Memory B cell (primary cell): Measurements from ENCODE around the gene ACBD6.

Source experiments
- ATAC-seq: fragments of 150-1000 bp; cut with Tn5 transposase; 2 replicates; pipeline ENCODE4 v1.10.0; 2021; ENCODE audit warnings: low read depth, mild to moderate bottlenecking, moderate library complexity
- DNase-seq, 2 donors: peaks; one replicate each; pipeline ENCODE4 v3.0.0; 2022; ENCODE audit warnings: low spot score in 2 of 2
- H3K27ac Mint-ChIP-seq: one replicate; pipeline ENCODE4 v1.8.0; 2022; ENCODE audit warnings: mild to moderate bottlenecking, moderate library complexity, mixed read lengths
- H3K27me3 Mint-ChIP-seq: one replicate; pipeline ENCODE4 v1.8.0; 2022; ENCODE audit warnings: mixed read lengths
- H3K36me3 Mint-ChIP-seq: one replicate; pipeline ENCODE4 v1.8.0; 2022; ENCODE audit warnings: mild to moderate bottlenecking, mixed read lengths
- H3K4me1 Mint-ChIP-seq: one replicate; pipeline ENCODE4 v1.8.0; 2022; ENCODE audit warnings: mixed read lengths
- H3K4me3 Mint-ChIP-seq: one replicate; pipeline ENCODE4 v1.8.0; 2022; ENCODE audit warnings: mild to moderate bottlenecking, moderate library complexity, mixed read lengths
- H3K9me3 Mint-ChIP-seq: one replicate; pipeline ENCODE4 v1.8.0; 2022; ENCODE audit warnings: mixed read lengths

The ACBD6 gene

GRCh38 chr1:180286417-180286816, 216.0 kb downstream of the ACBD6 start:
- H3K27ac Mint-ChIP-seq = no peak overlapping the region
- H3K4me3 Mint-ChIP-seq = no peak overlapping the region
- no peaks in the 10 kb centered on the region for H3K9me3 Mint-ChIP-seq
- H3K27me3 Mint-ChIP-seq = no peaks in the 10 kb centered on the region
- ATAC-seq (no peak), DNase-seq (no peak)
- H3K4me1 Mint-ChIP-seq = peaks cover 2% of the 10 kb centered on the region
- peaks cover 22% of the 10 kb centered on the region for H3K36me3 Mint-ChIP-seq

GRCh38 chr1:180283098-180283497, 219.3 kb downstream of the ACBD6 start:
- no peaks in the 10 kb centered on the region for H3K27me3 Mint-ChIP-seq
- H3K4me1 Mint-ChIP-seq = peaks cover 6% of the 10 kb centered on the region
- no peaks in the 10 kb centered on the region for H3K9me3 Mint-ChIP-seq
- DNase-seq (no peak), ATAC-seq (no peak)
- no peak overlapping the region for H3K27ac Mint-ChIP-seq
- H3K4me3 Mint-ChIP-seq = no peak overlapping the region
- H3K36me3 Mint-ChIP-seq = peaks cover 27% of the 10 kb centered on the region

- peaks cover 23% of the 10 kb centered on the region for H3K36me3 Mint-ChIP-seq
- DNase-seq (no peak), ATAC-seq (no peak)
- no peaks in the 10 kb centered on the region for H3K27me3 Mint-ChIP-seq
- no peak overlapping the region for H3K4me3 Mint-ChIP-seq
- no peaks in the 10 kb centered on the region for H3K9me3 Mint-ChIP-seq
- H3K4me1 Mint-ChIP-seq = peaks cover 6% of the 10 kb centered on the region
- no peak overlapping the region for H3K27ac Mint-ChIP-seq
Observed at GRCh38 chr1:180282401-180283044, 219.9 kb downstream of the ACBD6 start.

- Mint-ChIP-seq H3K9me3 (no peaks in the 10 kb centered on the region), H3K36me3 (peaks cover 23% of the 10 kb centered on the region), H3K4me3 (no peak overlapping the region), H3K27me3 (no peaks in the 10 kb centered on the region), H3K4me1 (peaks cover 6% of the 10 kb centered on the region), H3K27ac (no peak overlapping the region)
- DNase-seq = no peak
- ATAC-seq = no peak
Observed at GRCh38 chr1:180281490-180281889, 220.9 kb downstream of the ACBD6 start.

GRCh38 chr1:180280617-180281016, 221.8 kb downstream of the ACBD6 start:
- Mint-ChIP-seq H3K9me3 (no peaks in the 10 kb centered on the region), H3K27me3 (no peaks in the 10 kb centered on the region), H3K27ac (no peak overlapping the region), H3K4me1 (peaks cover 6% of the 10 kb centered on the region), H3K36me3 (peaks cover 25% of the 10 kb centered on the region), H3K4me3 (no peak overlapping the region)
- ATAC-seq (no peak), DNase-seq (no peak)

- Mint-ChIP-seq H3K9me3 (no peaks in the 10 kb centered on the region), H3K27ac (no peak overlapping the region), H3K4me1 (peaks cover 6% of the 10 kb centered on the region), H3K27me3 (no peaks in the 10 kb centered on the region), H3K36me3 (peaks cover 22% of the 10 kb centered on the region), H3K4me3 (no peak overlapping the region)
- ATAC-seq (no peak), DNase-seq (no peak)
Observed at GRCh38 chr1:180279651-180280050, 222.7 kb downstream of the ACBD6 start.

GRCh38 chr1:180278596-180279395, 223.6 kb downstream of the ACBD6 start:
- H3K9me3 Mint-ChIP-seq = no peaks in the 10 kb centered on the region
- ATAC-seq (no peak), DNase-seq (no peak)
- H3K4me3 Mint-ChIP-seq = no peak overlapping the region
- H3K36me3 Mint-ChIP-seq = peaks cover 19% of the 10 kb centered on the region
- H3K27me3 Mint-ChIP-seq = no peaks in the 10 kb centered on the region
- peaks cover 6% of the 10 kb centered on the region for H3K4me1 Mint-ChIP-seq
- H3K27ac Mint-ChIP-seq = no peak overlapping the region

GRCh38 chr1:180278194-180278515, 224.2 kb downstream of the ACBD6 start:
- no peak for ATAC-seq
- Mint-ChIP-seq H3K9me3 (no peaks in the 10 kb centered on the region), H3K27ac (no peak overlapping the region), H3K27me3 (no peaks in the 10 kb centered on the region), H3K36me3 (peaks cover 17% of the 10 kb centered on the region), H3K4me3 (no peak overlapping the region), H3K4me1 (peaks cover 4% of the 10 kb centered on the region)
- no peak for DNase-seq

- Mint-ChIP-seq H3K27ac (no peak overlapping the region), H3K27me3 (no peaks in the 10 kb centered on the region), H3K4me1 (peaks cover 4% of the 10 kb centered on the region), H3K4me3 (no peak overlapping the region), H3K36me3 (peaks cover 16% of the 10 kb centered on the region), H3K9me3 (no peaks in the 10 kb centered on the region)
- DNase-seq (no peak), ATAC-seq (no peak)
Observed at GRCh38 chr1:180277476-180278193, 224.7 kb downstream of the ACBD6 start.

- Mint-ChIP-seq H3K4me1 (peaks cover 6% of the 10 kb centered on the region), H3K9me3 (no peaks in the 10 kb centered on the region), H3K27ac (no peak overlapping the region), H3K36me3 (peaks cover 11% of the 10 kb centered on the region), H3K4me3 (no peak overlapping the region), H3K27me3 (no peaks in the 10 kb centered on the region)
- DNase-seq = no peak
- ATAC-seq = no peak
Observed at GRCh38 chr1:180275726-180276125, 226.7 kb downstream of the ACBD6 start.

GRCh38 chr1:180274221-180274620, 228.2 kb downstream of the ACBD6 start:
- Mint-ChIP-seq H3K36me3 (peaks cover 6% of the 10 kb centered on the region), H3K4me1 (peaks cover 3% of the 10 kb centered on the region)
- ATAC-seq = no peak

GRCh38 chr1:180273066-180273465, 229.3 kb downstream of the ACBD6 start:
- Mint-ChIP-seq H3K4me1 (peaks cover 3% of the 10 kb centered on the region), H3K9me3 (no peaks in the 10 kb centered on the region), H3K4me3 (no peak overlapping the region)

More at GRCh38 chr1:180274221-180274620, 228.2 kb downstream of the ACBD6 start:
- DNase-seq = no peak
- no peaks in the 10 kb centered on the region for H3K9me3 Mint-ChIP-seq
- no peaks in the 10 kb centered on the region for H3K27me3 Mint-ChIP-seq
- no peak overlapping the region for H3K27ac Mint-ChIP-seq
- no peak overlapping the region for H3K4me3 Mint-ChIP-seq

GRCh38 chr1:180272395-180272794, 230.0 kb downstream of the ACBD6 start:
- ATAC-seq (no peak), DNase-seq (no peak)
- Mint-ChIP-seq H3K27me3 (no peaks in the 10 kb centered on the region), H3K27ac (no peak overlapping the region), H3K4me3 (no peak overlapping the region), H3K36me3 (peaks cover 6% of the 10 kb centered on the region), H3K4me1 (peaks cover 3% of the 10 kb centered on the region), H3K9me3 (no peaks in the 10 kb centered on the region)

More at GRCh38 chr1:180273066-180273465, 229.3 kb downstream of the ACBD6 start:
- ATAC-seq = no peak
- Mint-ChIP-seq H3K36me3 (peaks cover 6% of the 10 kb centered on the region), H3K27ac (no peak overlapping the region), H3K27me3 (no peaks in the 10 kb centered on the region)
- DNase-seq = no peak
